PC-9 (cell line): ENCODE results near the gene ITGA3.

Experiments
- CTCF ChIP-seq: fragments of 200-600 bp; sonication (generic); conservative IDR thresholded peaks from 2 replicates; pipeline ENCODE4 v1.6.1; 2017; ENCODE audit warnings: mixed run types, antibody characterized with exemption, mild to moderate bottlenecking, moderate library complexity
- EZH2 ChIP-seq: fragments of 200-600 bp; sonication (generic); IDR thresholded peaks from 2 replicates; pipeline ENCODE4 v1.8.0; 2017; ENCODE audit warnings: antibody characterized with exemption, low read depth

DNA sequence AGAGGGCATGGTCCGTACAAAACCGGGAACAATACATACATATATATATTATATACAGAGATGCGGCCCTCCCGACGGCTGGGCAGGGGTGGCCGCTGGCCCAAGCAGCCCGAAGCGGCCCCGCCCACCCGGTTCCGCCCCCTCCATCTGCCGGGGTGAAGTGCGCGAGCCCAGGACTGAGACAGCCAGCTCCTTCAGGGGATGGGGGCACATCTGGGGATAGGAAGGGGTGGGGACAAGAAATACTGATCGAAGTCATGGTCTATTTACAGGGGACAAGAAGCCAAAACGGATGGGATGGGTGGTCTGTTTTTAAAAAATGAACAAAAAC, 77.8 kb downstream of the ITGA3 start:
- no peak for TF ChIP-seq CTCF
- no peak for TF ChIP-seq EZH2
